Esophagus muscularis mucosa (tissue), 4 donors: ENCODE data around the gene POLE. TPM values are rescaled to one million over a fixed set of nuclear protein-coding genes. Genes with fewer than 3 reads are reported as not detected.

Source experiments
- DNase-seq: peaks from one replicate; pipeline ENCODE4 v3.0.0-alpha.2; 2017; ENCODE audit errors: extremely low spot score
- H3K27ac ChIP-seq, 4 donors: fragments of 200-600 bp; sonication (generic); replicated peaks in 1 of 4; 1 replicate in 3 of 4; 2 replicates in 1 of 4; pipeline ENCODE4 v1.5.1; 2016 to 2019; ENCODE audit warnings: mild to moderate bottlenecking in 1 of 4
- H3K27me3 ChIP-seq, 4 donors: fragments of 200-600 bp; sonication (generic); one replicate each; pipeline versions ENCODE4 v1.5.1 to v1.6.0; 2016 to 2019
- H3K36me3 ChIP-seq, 4 donors: fragments of 200-600 bp; sonication (generic); one replicate each; pipeline ENCODE4 v1.5.1; 2016 to 2019
- H3K4me1 ChIP-seq, 4 donors: fragments of 200-600 bp; sonication (generic); one replicate each; pipeline ENCODE4 v1.5.1; 2016 to 2019
- H3K4me3 ChIP-seq, 4 donors: fragments of 200-600 bp; sonication (generic); 1 replicate in 2 of 4; 2 replicates in 2 of 4; pipeline ENCODE4 v1.5.1; 2016 to 2019; ENCODE audit warnings: mild to moderate bottlenecking in 4 of 4, moderate library complexity in 1 of 4
- H3K9me3 ChIP-seq, 4 donors: fragments of 200-600 bp; sonication (generic); 1 replicate in 3 of 4; 2 replicates in 1 of 4; pipeline ENCODE4 v1.5.1; 2016 to 2019
- EP300 ChIP-seq: sonication (generic); formaldehyde crosslinking; IDR thresholded peaks from one replicate; pipeline ENCODE4 v1.6.1; 2017; ENCODE audit warnings: antibody characterized with exemption
- POLR2A ChIP-seq: fragments of 450-650 bp; IDR thresholded peaks from one replicate; pipeline ENCODE4 v1.6.1; 2017; ENCODE audit warnings: antibody characterized with exemption, moderate library complexity, mild to moderate bottlenecking, low read depth
- POLR2AphosphoS5 ChIP-seq, 2 donors: sonication (generic); formaldehyde crosslinking; IDR thresholded peaks; one replicate each; pipeline ENCODE4 v1.6.1; 2017; ENCODE audit warnings: antibody characterized with exemption in 2 of 2
- WGBS: methylation state at CpG from one replicate; pipeline ENCODE4 v1.1.5; 2018; 5-methylcytosine and 5-hydroxymethylcytosine counted together
- intact Hi-C: fragments of 100-400 bp; cut with DNase I; formaldehyde crosslinking; loops from one replicate; pipeline ENCODE4 v1.15.1; 2023
- total RNA-seq, 4 donors: library from RNA; depleted of rRNA; stranded (reverse); fragments of >200 nt; gene quantifications; one replicate each; pipeline versions ENCODE4 v1.1.0 to v1.2.1, GENCODE V29; 2016
- TF ChIP-seq, protein P1 (sequence below), 3 experiments: fragments of 200-600 bp in 2 of 3; fragments of 450-650 bp in 1 of 3; sonication (generic) in 2 of 3; IDR thresholded peaks; one replicate each; pipeline ENCODE4 v1.5.1; 2017 to 2019; ENCODE audit warnings: antibody characterized with exemption in 3 of 3, mild to moderate bottlenecking in 2 of 3, moderate library complexity in 1 of 3

Gene POLE
- total RNA-seq, 4 donors from 2014 or later = 17.2 to 32.4 (median 24.8) TPM

DNA sequence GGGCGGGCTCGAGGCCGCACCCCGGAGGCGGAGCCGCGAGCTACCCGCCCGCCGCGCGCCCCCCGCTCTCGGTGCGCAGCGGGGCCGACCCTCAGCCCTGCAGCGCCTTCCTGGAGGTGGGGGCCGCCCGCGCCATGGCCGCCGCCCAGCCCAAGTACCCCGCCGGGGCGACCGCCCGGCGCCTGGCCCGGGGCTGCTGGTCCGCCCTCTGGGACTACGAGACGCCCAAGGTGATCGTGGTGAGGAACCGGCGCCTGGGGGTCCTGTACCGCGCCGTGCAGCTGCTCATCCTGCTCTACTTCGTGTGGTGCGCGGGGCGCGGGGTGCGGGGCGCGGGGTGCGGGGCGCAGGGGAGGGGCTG, 68.5 kb downstream of the POLE start, which contains the start of gene P2RX2:
Gene P2RX2, plus strand, starts transcription at position 94 of the 361 bp plus-strand sequence. Its CDS starts 41 bp downstream, at position 135.
- Histone ChIP-seq H3K27me3 (peaks cover 0 to 64% (median 42%) of the 10 kb centered on the region in 4 donors), H3K4me3 (peak within 1 kb of the TSS; percentile 34 to 50 (median 36)), H3K36me3 (peaks cover 0 to 2% (median under 1%) of the 10 kb centered on the region in 4 donors), H3K27ac (peak within 1 kb of the TSS in 2 of 4 donors; percentile 36 to 48), H3K9me3 (peaks cover 0 to 13% (median 11%) of the 10 kb centered on the region in 4 donors), H3K4me1 (peaks cover 11 to 47% (median 43%) of the 10 kb centered on the region in 4 donors)
- TF ChIP-seq EP300 (no peak), POLR2A (no peak), POLR2AphosphoS5 (IDR thresholded peaks at IDR 0.05) (no peak)
- TF ChIP-seq, protein P1, sequence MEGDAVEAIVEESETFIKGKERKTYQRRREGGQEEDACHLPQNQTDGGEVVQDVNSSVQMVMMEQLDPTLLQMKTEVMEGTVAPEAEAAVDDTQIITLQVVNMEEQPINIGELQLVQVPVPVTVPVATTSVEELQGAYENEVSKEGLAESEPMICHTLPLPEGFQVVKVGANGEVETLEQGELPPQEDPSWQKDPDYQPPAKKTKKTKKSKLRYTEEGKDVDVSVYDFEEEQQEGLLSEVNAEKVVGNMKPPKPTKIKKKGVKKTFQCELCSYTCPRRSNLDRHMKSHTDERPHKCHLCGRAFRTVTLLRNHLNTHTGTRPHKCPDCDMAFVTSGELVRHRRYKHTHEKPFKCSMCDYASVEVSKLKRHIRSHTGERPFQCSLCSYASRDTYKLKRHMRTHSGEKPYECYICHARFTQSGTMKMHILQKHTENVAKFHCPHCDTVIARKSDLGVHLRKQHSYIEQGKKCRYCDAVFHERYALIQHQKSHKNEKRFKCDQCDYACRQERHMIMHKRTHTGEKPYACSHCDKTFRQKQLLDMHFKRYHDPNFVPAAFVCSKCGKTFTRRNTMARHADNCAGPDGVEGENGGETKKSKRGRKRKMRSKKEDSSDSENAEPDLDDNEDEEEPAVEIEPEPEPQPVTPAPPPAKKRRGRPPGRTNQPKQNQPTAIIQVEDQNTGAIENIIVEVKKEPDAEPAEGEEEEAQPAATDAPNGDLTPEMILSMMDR (IDR thresholded peaks at IDR 0.05) = no peak
- no peak for DNase-seq
- WGBS = 3% methylated on average over 15 of the region's 49 CpGs
- intact Hi-C loops = loop anchor here (10.0 kb wide), 1 partner anchor 464 kb away; no protein-coding TSS in a partner anchor

DNA sequence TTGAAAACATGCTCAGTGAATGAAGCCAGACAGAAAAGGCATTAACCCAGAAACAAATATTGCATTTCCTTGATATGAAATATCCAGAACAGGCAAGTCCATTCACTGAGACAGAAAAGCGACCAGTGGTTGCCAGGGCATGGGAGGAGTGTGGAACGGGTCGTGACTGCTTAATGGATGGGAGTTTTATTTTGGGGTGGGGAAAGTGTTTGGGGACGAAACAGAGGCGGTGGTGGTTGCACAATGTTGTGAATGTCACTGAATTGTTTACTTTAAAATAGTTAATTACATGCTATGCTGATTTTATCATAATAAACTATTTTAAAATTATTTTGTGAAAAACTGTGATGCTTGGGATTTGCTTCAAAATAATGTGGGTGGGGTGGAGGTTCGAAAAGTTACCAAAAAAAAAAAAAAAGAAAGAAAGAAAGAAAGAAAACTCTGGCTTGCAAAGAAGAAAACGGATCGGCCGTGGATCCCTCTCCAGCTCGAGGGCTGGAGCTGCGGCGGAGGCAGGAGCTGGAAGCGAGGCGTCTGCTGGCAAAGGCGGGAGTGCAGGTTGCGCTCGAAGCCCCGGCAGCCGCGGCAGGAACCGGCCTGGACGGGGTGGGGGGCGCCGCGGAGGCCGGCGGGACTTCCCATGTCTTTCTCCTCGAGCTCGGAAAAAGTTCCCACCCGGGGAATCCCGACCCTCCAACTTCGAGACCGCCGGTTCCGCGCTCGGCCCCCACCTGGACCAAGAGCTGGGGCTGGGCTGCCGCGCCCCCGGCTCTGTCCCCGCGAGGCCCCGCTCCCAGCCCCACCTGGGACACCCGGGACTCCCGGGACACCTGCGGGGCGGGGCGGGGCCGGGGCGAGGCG, 69.1 kb downstream of the POLE start:
- Histone ChIP-seq H3K36me3 (no peaks in the 10 kb centered on the region), H3K9me3 (peaks cover 0 to 13% (median 11%) of the 10 kb centered on the region in 4 donors), H3K4me1 (peaks cover 7 to 43% (median 39%) of the 10 kb centered on the region in 4 donors), H3K27me3 (peaks cover 0 to 64% (median 42%) of the 10 kb centered on the region in 4 donors), H3K4me3 (peak overlapping the region; percentile 34 to 50 (median 36)), H3K27ac (peak overlapping the region in 1 of 4 donors; percentile 36)
- 6% methylated on average over 44 of the region's 51 CpGs for WGBS
- intact Hi-C loops = loop anchor here (10.0 kb wide), 1 partner anchor 463 kb away; no protein-coding TSS in a partner anchor
- no peak for TF ChIP-seq POLR2A
- TF ChIP-seq EP300 = no peak
- TF ChIP-seq, protein P1 (IDR thresholded peaks at IDR 0.05) = no peak
- DNase-seq = no peak

- peaks cover 3 to 35% (median 30%) of the 10 kb centered on the region in 4 donors for H3K4me1 ChIP-seq
- no peak for DNase-seq
- peaks cover 0 to 64% (median 42%) of the 10 kb centered on the region in 4 donors for H3K27me3 ChIP-seq
- H3K9me3 ChIP-seq = peaks cover 0 to 14% (median 11%) of the 10 kb centered on the region in 4 donors
- no peak overlapping the region for H3K27ac ChIP-seq
- no peak overlapping the region for H3K4me3 ChIP-seq
- no peaks in the 10 kb centered on the region for H3K36me3 ChIP-seq
- TF ChIP-seq EP300 (no peak), POLR2A (no peak), POLR2AphosphoS5 (IDR thresholded peaks at IDR 0.05) (no peak)
- TF ChIP-seq, protein P1 (IDR thresholded peaks at IDR 0.05) = no peak
- 89% methylated on average over 4 of the region's 4 CpGs for WGBS
- intact Hi-C loops = loop anchor here (10.0 kb wide), 1 partner anchor 462 kb away; no protein-coding TSS in a partner anchor
Observed at GRCh38 chr12:132617135-132617701, 69.9 kb downstream of the POLE start.

DNA sequence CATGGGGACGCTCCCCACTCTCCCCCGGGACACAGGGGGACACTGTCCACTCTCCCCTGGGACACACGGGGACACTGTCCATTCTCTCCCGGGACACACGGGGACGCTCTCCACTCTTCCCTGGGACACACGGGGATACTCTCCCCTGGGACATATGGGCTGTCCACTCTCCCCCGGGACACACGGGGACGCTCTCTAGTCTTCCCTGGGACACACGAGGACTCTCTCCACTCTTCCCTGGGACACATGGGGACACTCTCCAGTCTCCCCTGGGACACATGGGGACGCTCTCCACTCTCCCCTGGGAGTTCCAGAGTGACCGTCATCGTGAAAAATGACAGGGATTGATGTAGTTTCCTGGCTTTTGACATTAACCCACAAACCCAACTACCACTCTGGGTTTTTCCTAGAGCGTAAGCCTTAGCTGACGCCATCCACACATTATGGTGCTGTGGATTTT, 71.5 kb downstream of the POLE start:
- TF ChIP-seq POLR2AphosphoS5 (IDR thresholded peaks at IDR 0.05) (no peak), EP300 (no peak), POLR2A (no peak)
- TF ChIP-seq, protein P1 (IDR thresholded peaks at IDR 0.05) = no peak
- DNase-seq = no peak
- peaks cover 4 to 33% (median 27%) of the 10 kb centered on the region in 4 donors for H3K4me1 ChIP-seq
- H3K27me3 ChIP-seq = peaks cover 0 to 66% (median 42%) of the 10 kb centered on the region in 4 donors
- H3K27ac ChIP-seq = no peak overlapping the region
- intact Hi-C loops = loop anchor here (2.0 to 10.0 kb wide), 2 partner anchors 201 to 461 kb away; no protein-coding TSS in a partner anchor
- no peak overlapping the region for H3K4me3 ChIP-seq
- 71% methylated on average over 16 of the region's 16 CpGs for WGBS
- H3K36me3 ChIP-seq = no peaks in the 10 kb centered on the region
- peaks cover 0 to 25% (median 15%) of the 10 kb centered on the region in 4 donors for H3K9me3 ChIP-seq
